ENCODE data around the gene RPL32.

RPL32 gene

GRCh38 chr3:12818773-12819172, 22.6 kb downstream of the RPL32 start:
- no peak for TF ChIP-seq RAD21 (IDR thresholded peaks at IDR 0.05; ENCODE audit: low read depth)
- TF ChIP-seq, protein P1, sequence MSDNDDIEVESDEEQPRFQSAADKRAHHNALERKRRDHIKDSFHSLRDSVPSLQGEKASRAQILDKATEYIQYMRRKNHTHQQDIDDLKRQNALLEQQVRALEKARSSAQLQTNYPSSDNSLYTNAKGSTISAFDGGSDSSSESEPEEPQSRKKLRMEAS (IDR thresholded peaks at IDR 0.05): no peak
- no peak for TF ChIP-seq EP300 (IDR thresholded peaks at IDR 0.05; ENCODE audit: borderline replicate concordance)

DNA sequence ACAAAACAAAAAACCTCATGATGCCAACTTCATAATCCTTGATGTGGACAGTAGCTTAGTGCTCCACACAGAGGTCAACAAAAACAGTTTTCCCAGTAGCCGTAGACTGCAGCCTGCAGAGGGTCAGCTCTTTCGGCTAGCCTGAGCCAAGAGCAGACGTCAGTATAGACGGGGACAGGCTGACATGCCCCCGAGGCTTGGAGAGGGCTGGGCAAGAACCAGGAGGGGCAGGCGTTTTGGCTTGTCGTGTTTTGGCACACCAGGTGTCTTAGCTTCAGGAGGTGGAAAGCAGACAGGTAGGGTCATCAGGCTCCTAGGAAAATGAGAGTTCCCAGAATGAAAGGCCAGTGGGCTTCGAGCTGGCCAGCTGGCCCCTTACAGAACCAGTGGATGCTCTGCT, 23.1 kb downstream of the RPL32 start:
- no peak for TF ChIP-seq TCF12 (IDR thresholded peaks at IDR 0.05; ENCODE audit: low read depth)
- no peak for TF ChIP-seq EP300 (IDR thresholded peaks at IDR 0.05; ENCODE audit: borderline replicate concordance)
- TF ChIP-seq CEBPB (IDR thresholded peaks at IDR 0.05): no peak
- TF ChIP-seq, protein P1 (IDR thresholded peaks at IDR 0.05): no peak
- no peak for TF ChIP-seq FOXM1 (IDR thresholded peaks at IDR 0.05; ENCODE audit: borderline replicate concordance, low read depth)
- no peak for TF ChIP-seq YY1 (IDR thresholded peaks at IDR 0.05; ENCODE audit: low read depth)

GRCh38 chr3:12817343-12817710, 24.0 kb downstream of the RPL32 start:
- TF ChIP-seq TEAD4 (IDR thresholded peaks at IDR 0.05) (no peak), NFIC (IDR thresholded peaks at IDR 0.05) (0 out of 2 replicates have a peak, but pooled peaks have one; percentile 7), FOXM1 (IDR thresholded peaks at IDR 0.05; ENCODE audit: borderline replicate concordance, low read depth) (no peak)

GRCh38 chr3:12816521-12817342, 24.6 kb downstream of the RPL32 start:
- TF ChIP-seq, protein P2, sequence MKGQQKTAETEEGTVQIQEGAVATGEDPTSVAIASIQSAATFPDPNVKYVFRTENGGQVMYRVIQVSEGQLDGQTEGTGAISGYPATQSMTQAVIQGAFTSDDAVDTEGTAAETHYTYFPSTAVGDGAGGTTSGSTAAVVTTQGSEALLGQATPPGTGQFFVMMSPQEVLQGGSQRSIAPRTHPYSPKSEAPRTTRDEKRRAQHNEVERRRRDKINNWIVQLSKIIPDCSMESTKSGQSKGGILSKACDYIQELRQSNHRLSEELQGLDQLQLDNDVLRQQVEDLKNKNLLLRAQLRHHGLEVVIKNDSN (IDR thresholded peaks at IDR 0.05): no peak
- TF ChIP-seq CREB1 (IDR thresholded peaks at IDR 0.05; ENCODE audit: low read depth) (no peak), ZBTB7A (IDR thresholded peaks at IDR 0.05; ENCODE audit: low read depth) (no peak), TEAD4 (IDR thresholded peaks at IDR 0.05) (no peak), YY1 (IDR thresholded peaks at IDR 0.05; ENCODE audit: low read depth) (no peak), FOXM1 (IDR thresholded peaks at IDR 0.05; ENCODE audit: borderline replicate concordance, low read depth) (no peak), NFIC (IDR thresholded peaks at IDR 0.05) (no peak), CEBPB (IDR thresholded peaks at IDR 0.05) (no peak), EP300 (IDR thresholded peaks at IDR 0.05; ENCODE audit: borderline replicate concordance) (no peak)
- TF ChIP-seq, protein P1 (IDR thresholded peaks at IDR 0.05): no peak
- TF ChIP-seq, protein P3, sequence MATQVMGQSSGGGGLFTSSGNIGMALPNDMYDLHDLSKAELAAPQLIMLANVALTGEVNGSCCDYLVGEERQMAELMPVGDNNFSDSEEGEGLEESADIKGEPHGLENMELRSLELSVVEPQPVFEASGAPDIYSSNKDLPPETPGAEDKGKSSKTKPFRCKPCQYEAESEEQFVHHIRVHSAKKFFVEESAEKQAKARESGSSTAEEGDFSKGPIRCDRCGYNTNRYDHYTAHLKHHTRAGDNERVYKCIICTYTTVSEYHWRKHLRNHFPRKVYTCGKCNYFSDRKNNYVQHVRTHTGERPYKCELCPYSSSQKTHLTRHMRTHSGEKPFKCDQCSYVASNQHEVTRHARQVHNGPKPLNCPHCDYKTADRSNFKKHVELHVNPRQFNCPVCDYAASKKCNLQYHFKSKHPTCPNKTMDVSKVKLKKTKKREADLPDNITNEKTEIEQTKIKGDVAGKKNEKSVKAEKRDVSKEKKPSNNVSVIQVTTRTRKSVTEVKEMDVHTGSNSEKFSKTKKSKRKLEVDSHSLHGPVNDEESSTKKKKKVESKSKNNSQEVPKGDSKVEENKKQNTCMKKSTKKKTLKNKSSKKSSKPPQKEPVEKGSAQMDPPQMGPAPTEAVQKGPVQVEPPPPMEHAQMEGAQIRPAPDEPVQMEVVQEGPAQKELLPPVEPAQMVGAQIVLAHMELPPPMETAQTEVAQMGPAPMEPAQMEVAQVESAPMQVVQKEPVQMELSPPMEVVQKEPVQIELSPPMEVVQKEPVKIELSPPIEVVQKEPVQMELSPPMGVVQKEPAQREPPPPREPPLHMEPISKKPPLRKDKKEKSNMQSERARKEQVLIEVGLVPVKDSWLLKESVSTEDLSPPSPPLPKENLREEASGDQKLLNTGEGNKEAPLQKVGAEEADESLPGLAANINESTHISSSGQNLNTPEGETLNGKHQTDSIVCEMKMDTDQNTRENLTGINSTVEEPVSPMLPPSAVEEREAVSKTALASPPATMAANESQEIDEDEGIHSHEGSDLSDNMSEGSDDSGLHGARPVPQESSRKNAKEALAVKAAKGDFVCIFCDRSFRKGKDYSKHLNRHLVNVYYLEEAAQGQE (IDR thresholded peaks at IDR 0.05; ENCODE audit: low read depth): no peak

GRCh38 chr3:12815719-12816118, 25.6 kb downstream of the RPL32 start:
- TF ChIP-seq TEAD4 (IDR thresholded peaks at IDR 0.05) (no peak), NFIC (IDR thresholded peaks at IDR 0.05) (no peak), EP300 (IDR thresholded peaks at IDR 0.05; ENCODE audit: borderline replicate concordance) (no peak), TCF12 (IDR thresholded peaks at IDR 0.05; ENCODE audit: low read depth) (no peak), CEBPB (IDR thresholded peaks at IDR 0.05) (no peak), FOXM1 (IDR thresholded peaks at IDR 0.05; ENCODE audit: borderline replicate concordance, low read depth) (no peak), TAF1 (IDR thresholded peaks at IDR 0.05; ENCODE audit: low read depth) (no peak), YY1 (IDR thresholded peaks at IDR 0.05; ENCODE audit: low read depth) (no peak), EGR1 (IDR thresholded peaks at IDR 0.05) (no peak), CREB1 (IDR thresholded peaks at IDR 0.05; ENCODE audit: low read depth) (no peak), RAD21 (IDR thresholded peaks at IDR 0.05; ENCODE audit: low read depth) (no peak), ZBTB7A (IDR thresholded peaks at IDR 0.05; ENCODE audit: low read depth) (no peak)
- TF ChIP-seq, protein P3 (IDR thresholded peaks at IDR 0.05; ENCODE audit: low read depth): no peak
- TF ChIP-seq, protein P2 (IDR thresholded peaks at IDR 0.05): no peak

GRCh38 chr3:12815078-12815477, 26.3 kb downstream of the RPL32 start:
- TF ChIP-seq, protein P1 (IDR thresholded peaks at IDR 0.05): no peak
- TF ChIP-seq YY1 (IDR thresholded peaks at IDR 0.05; ENCODE audit: low read depth) (no peak), EGR1 (IDR thresholded peaks at IDR 0.05) (no peak), CEBPB (IDR thresholded peaks at IDR 0.05) (no peak), CREB1 (IDR thresholded peaks at IDR 0.05; ENCODE audit: low read depth) (no peak), TAF1 (IDR thresholded peaks at IDR 0.05; ENCODE audit: low read depth) (no peak), ZBTB7A (IDR thresholded peaks at IDR 0.05; ENCODE audit: low read depth) (no peak), TEAD4 (IDR thresholded peaks at IDR 0.05) (no peak)

All from Ishikawa (cell line).